GM18951 (cell line): ENCODE measurements around the gene ANO1.

Experiments used
- POLR2A ChIP-seq: IDR thresholded peaks from 4 replicates; pipeline ENCODE4 v1.6.1; 2011; ENCODE audit warnings: mild to moderate bottlenecking; ENCODE audit not compliant: insufficient read length, insufficient read depth; ENCODE audit errors: extremely low read depth
- in situ Hi-C: fragments of 300-500 bp; cut with MboI; formaldehyde crosslinking; loops from one replicate; pipeline ENCODE4 v1.12.0; 2022; ENCODE audit warnings: low sequenced_read_pairs, mixed read lengths, inconsistent platforms; ENCODE audit not compliant: unreplicated experiment

The ANO1 gene

GRCh38 chr11:70063555-70063954 lies 14.6 kb upstream of the ANO1 start:
- TF ChIP-seq POLR2A: no peak
- in situ Hi-C loops: no loop called here

- in situ Hi-C loops: no loop called here
- TF ChIP-seq POLR2A: no peak
Measured at GRCh38 chr11:70064008-70064725, 13.9 kb upstream of the ANO1 start.

GRCh38 chr11:70064726-70065317 lies 13.3 kb upstream of the ANO1 start:
- in situ Hi-C loops: no loop called here
- TF ChIP-seq POLR2A: no peak

- TF ChIP-seq POLR2A: no peak
- in situ Hi-C loops: no loop called here
Measured at GRCh38 chr11:70065318-70066135, 12.6 kb upstream of the ANO1 start.

- no peak for TF ChIP-seq POLR2A
- in situ Hi-C loops: no loop called here
Measured at GRCh38 chr11:70066136-70066520, 12.0 kb upstream of the ANO1 start.

- no peak for TF ChIP-seq POLR2A
Measured at GRCh38 chr11:70066628-70067027, 11.5 kb upstream of the ANO1 start.

GRCh38 chr11:70067036-70067435 lies 11.1 kb upstream of the ANO1 start:
- in situ Hi-C loops: no loop called here
- no peak for TF ChIP-seq POLR2A

More at GRCh38 chr11:70066628-70067027, 11.5 kb upstream of the ANO1 start:
- in situ Hi-C loops: no loop called here

GRCh38 chr11:70067591-70068341 lies 10.4 kb upstream of the ANO1 start:
- TF ChIP-seq POLR2A: no peak
- in situ Hi-C loops: no loop called here

- in situ Hi-C loops: no loop called here
- no peak for TF ChIP-seq POLR2A
Measured at GRCh38 chr11:70068345-70068744, 9.8 kb upstream of the ANO1 start.

- no peak for TF ChIP-seq POLR2A
- in situ Hi-C loops: no loop called here
Measured at GRCh38 chr11:70068950-70069349, 9.2 kb upstream of the ANO1 start.

- no peak for TF ChIP-seq POLR2A
- in situ Hi-C loops: no loop called here
Measured at GRCh38 chr11:70070706-70071105, 7.4 kb upstream of the ANO1 start.

- in situ Hi-C loops: no loop called here
Measured at GRCh38 chr11:70071996-70072395, 6.1 kb upstream of the ANO1 start.

GRCh38 chr11:70072461-70072860 lies 5.7 kb upstream of the ANO1 start:
- no peak for TF ChIP-seq POLR2A
- in situ Hi-C loops: no loop called here

More at GRCh38 chr11:70071996-70072395, 6.1 kb upstream of the ANO1 start:
- no peak for TF ChIP-seq POLR2A
